Activated naive CD8-positive, alpha-beta T cell (primary cell): Measurements from ENCODE around the gene ZNF609.

ENCODE experiments used
- H3K27ac Mint-ChIP-seq: one replicate; pipeline ENCODE4 v1.8.0; 2021; ENCODE audit warnings: mixed read lengths
- H3K27me3 Mint-ChIP-seq: one replicate; pipeline ENCODE4 v1.8.0; 2021; ENCODE audit warnings: mixed read lengths
- H3K36me3 Mint-ChIP-seq: one replicate; pipeline ENCODE4 v1.8.0; 2021; ENCODE audit warnings: mixed read lengths
- H3K4me1 Mint-ChIP-seq: one replicate; pipeline ENCODE4 v1.8.0; 2021; ENCODE audit warnings: low read depth, mixed read lengths
- H3K4me3 Mint-ChIP-seq: one replicate; pipeline ENCODE4 v1.8.0; 2021; ENCODE audit warnings: mild to moderate bottlenecking, mixed read lengths
- H3K9me3 Mint-ChIP-seq: one replicate; pipeline ENCODE4 v1.8.0; 2021; ENCODE audit warnings: low read depth, mixed read lengths

The ZNF609 gene

GRCh38 chr15:64447536-64448315, 12.7 kb upstream of the ZNF609 start:
- Mint-ChIP-seq H3K36me3 (peaks cover 9% of the 10 kb centered on the region), H3K27me3 (no peaks in the 10 kb centered on the region), H3K9me3 (no peaks in the 10 kb centered on the region), H3K4me3 (peak overlapping the region; percentile 69), H3K27ac (peak overlapping the region; percentile 88), H3K4me1 (peaks cover 63% of the 10 kb centered on the region)

- Mint-ChIP-seq H3K27ac (peak overlapping the region; percentile 16), H3K4me1 (peaks cover 68% of the 10 kb centered on the region)
These were observed 7.2 kb upstream of the ZNF609 start for GRCh38 chr15:64452988-64453688.

GRCh38 chr15:64453689-64454037, 6.7 kb upstream of the ZNF609 start:
- Mint-ChIP-seq H3K4me3 (no peak overlapping the region), H3K36me3 (peaks cover 2% of the 10 kb centered on the region), H3K27me3 (no peaks in the 10 kb centered on the region), H3K27ac (peak overlapping the region; percentile 16), H3K4me1 (peaks cover 64% of the 10 kb centered on the region), H3K9me3 (no peaks in the 10 kb centered on the region)

More at GRCh38 chr15:64452988-64453688, 7.2 kb upstream of the ZNF609 start:
- H3K9me3 Mint-ChIP-seq: no peaks in the 10 kb centered on the region
- H3K4me3 Mint-ChIP-seq: no peak overlapping the region
- no peaks in the 10 kb centered on the region for H3K36me3 Mint-ChIP-seq
- H3K27me3 Mint-ChIP-seq: no peaks in the 10 kb centered on the region

- Mint-ChIP-seq H3K9me3 (no peaks in the 10 kb centered on the region), H3K4me1 (peaks cover 68% of the 10 kb centered on the region), H3K36me3 (peaks cover 2% of the 10 kb centered on the region), H3K4me3 (no peak overlapping the region), H3K27ac (peak overlapping the region; percentile 38), H3K27me3 (no peaks in the 10 kb centered on the region)
These were observed 6.1 kb upstream of the ZNF609 start for GRCh38 chr15:64454282-64454681.

GRCh38 chr15:64455961-64456371, 4.4 kb upstream of the ZNF609 start:
- Mint-ChIP-seq H3K4me1 (peaks cover 66% of the 10 kb centered on the region), H3K36me3 (peaks cover 2% of the 10 kb centered on the region), H3K9me3 (no peaks in the 10 kb centered on the region), H3K27me3 (no peaks in the 10 kb centered on the region), H3K4me3 (peak overlapping the region; percentile 30), H3K27ac (peak overlapping the region; percentile 91)

GRCh38 chr15:64456634-64457108, 3.7 kb upstream of the ZNF609 start:
- H3K27me3 Mint-ChIP-seq: no peaks in the 10 kb centered on the region
- peak overlapping the region; percentile 91 for H3K27ac Mint-ChIP-seq
- peaks cover 2% of the 10 kb centered on the region for H3K36me3 Mint-ChIP-seq
- H3K4me3 Mint-ChIP-seq: peak overlapping the region; percentile 30
- no peaks in the 10 kb centered on the region for H3K9me3 Mint-ChIP-seq
- H3K4me1 Mint-ChIP-seq: peaks cover 72% of the 10 kb centered on the region

GRCh38 chr15:64459066-64459781, 1.2 kb upstream of the ZNF609 start:
- peaks cover 84% of the 10 kb centered on the region for H3K4me1 Mint-ChIP-seq
- H3K36me3 Mint-ChIP-seq: peaks cover 2% of the 10 kb centered on the region

GRCh38 chr15:64460724-64461720, 644 bp downstream of the ZNF609 start:
- peak overlapping the region; percentile 95 for H3K27ac Mint-ChIP-seq
- H3K9me3 Mint-ChIP-seq: no peaks in the 10 kb centered on the region
- peak overlapping the region; percentile 95 for H3K4me3 Mint-ChIP-seq
- H3K27me3 Mint-ChIP-seq: no peaks in the 10 kb centered on the region
- peaks cover 84% of the 10 kb centered on the region for H3K4me1 Mint-ChIP-seq
- peaks cover 4% of the 10 kb centered on the region for H3K36me3 Mint-ChIP-seq

More at GRCh38 chr15:64459066-64459781, 1.2 kb upstream of the ZNF609 start:
- Mint-ChIP-seq H3K9me3 (no peaks in the 10 kb centered on the region), H3K27me3 (no peaks in the 10 kb centered on the region), H3K4me3 (peak overlapping the region; percentile 92), H3K27ac (peak overlapping the region; percentile 79)

- peak overlapping the region; percentile 95 for H3K27ac Mint-ChIP-seq
- peaks cover 4% of the 10 kb centered on the region for H3K36me3 Mint-ChIP-seq
- H3K4me3 Mint-ChIP-seq: peak overlapping the region; percentile 95
- H3K9me3 Mint-ChIP-seq: no peaks in the 10 kb centered on the region
- no peaks in the 10 kb centered on the region for H3K27me3 Mint-ChIP-seq
- H3K4me1 Mint-ChIP-seq: peaks cover 84% of the 10 kb centered on the region
These were observed 1.4 kb downstream of the ZNF609 start for GRCh38 chr15:64461721-64462162.

- H3K4me3 Mint-ChIP-seq: peak overlapping the region; percentile 95
- peak overlapping the region; percentile 95 for H3K27ac Mint-ChIP-seq
- H3K36me3 Mint-ChIP-seq: peaks cover 4% of the 10 kb centered on the region
- H3K9me3 Mint-ChIP-seq: no peaks in the 10 kb centered on the region
- peaks cover 84% of the 10 kb centered on the region for H3K4me1 Mint-ChIP-seq
- no peaks in the 10 kb centered on the region for H3K27me3 Mint-ChIP-seq
These were observed 2.1 kb downstream of the ZNF609 start for GRCh38 chr15:64462492-64462891.

- Mint-ChIP-seq H3K27ac (peak overlapping the region; percentile 73), H3K4me3 (peak overlapping the region; percentile 27), H3K4me1 (peaks cover 81% of the 10 kb centered on the region), H3K27me3 (no peaks in the 10 kb centered on the region), H3K9me3 (no peaks in the 10 kb centered on the region), H3K36me3 (peaks cover 2% of the 10 kb centered on the region)
These were observed 4.1 kb downstream of the ZNF609 start for GRCh38 chr15:64464276-64465005.

- Mint-ChIP-seq H3K4me3 (no peak overlapping the region), H3K9me3 (no peaks in the 10 kb centered on the region), H3K27ac (peak overlapping the region; percentile 36), H3K36me3 (peaks cover 2% of the 10 kb centered on the region), H3K27me3 (no peaks in the 10 kb centered on the region), H3K4me1 (peaks cover 77% of the 10 kb centered on the region)
These were observed 6.2 kb downstream of the ZNF609 start for GRCh38 chr15:64466408-64467141.

GRCh38 chr15:64472161-64472560, 11.8 kb downstream of the ZNF609 start:
- Mint-ChIP-seq H3K4me3 (no peak overlapping the region), H3K4me1 (peaks cover 54% of the 10 kb centered on the region), H3K27ac (peak overlapping the region; percentile 34), H3K27me3 (no peaks in the 10 kb centered on the region), H3K36me3 (peaks cover 2% of the 10 kb centered on the region), H3K9me3 (no peaks in the 10 kb centered on the region)
